PC-3 (cell line): ENCODE data around the gene LTBP1. TPM values are rescaled to one million over a fixed set of nuclear protein-coding genes. Genes with fewer than 3 reads are reported as not detected.
"Not testable (repeated sequence)": the region's sequence is repeated elsewhere in the genome, so short reads cannot be mapped to it uniquely, and the experiment has no call there.

ENCODE experiments used
- ATAC-seq: fragments of 200-7000 bp; cut with Tn5 transposase; 2 replicates; pipeline ENCODE4 v1.9.1; 2020; ENCODE audit warnings: mild to moderate bottlenecking, moderate library complexity
- BruUV-seq: library from RNA; stranded (reverse); fragments of 400-500 nt; replicated peaks from 2 replicates; lab custom pipeline; 2021; lab: Mats Ljungman, UMichigan
- CTCF ChIA-PET: fragments of 300-600 bp; sonication (Branson Sonifier 250); formaldehyde crosslinking; loops from one replicate; lab custom pipeline; 2022; ENCODE audit warnings: antibody characterized with exemption; lab: Charles Lee
- POLR2A ChIA-PET: fragments of 300-600 bp; sonication (Branson Sonifier 250); formaldehyde crosslinking; loops from one replicate; lab custom pipeline; 2022; ENCODE audit warnings: antibody characterized with exemption; ENCODE audit not compliant: unreplicated experiment; lab: Charles Lee
- DNase-seq: peaks from one replicate; pipeline ENCODE4 v3.0.0-alpha.2; 2015
- H2AFZ ChIP-seq: fragments of 300-600 bp; sonication (generic); 2 replicates; pipeline ENCODE4 v1.6.0; 2016; ENCODE audit warnings: antibody characterized with exemption, low read length
- H3F3A ChIP-seq: fragments of 300-600 bp; sonication (generic); one replicate; pipeline ENCODE4 v1.6.0; 2017; ENCODE audit warnings: antibody characterized with exemption, low read length, control low read depth, mild to moderate bottlenecking; ENCODE audit not compliant: unreplicated experiment
- H3K27ac ChIP-seq: fragments of 300-600 bp; sonication (generic); 2 replicates; pipeline ENCODE4 v1.5.1; 2016; ENCODE audit warnings: mild to moderate bottlenecking, low read length
- H3K27me3 ChIP-seq: fragments of 300-600 bp; sonication (generic); 2 replicates; pipeline ENCODE4 v1.6.1; 2016; ENCODE audit warnings: low read length, mixed read lengths
- H3K36me3 ChIP-seq: fragments of 300-600 bp; sonication (generic); 2 replicates; pipeline ENCODE4 v1.6.1; 2016; ENCODE audit warnings: low read depth, mixed run types, low read length, mixed read lengths
- H3K4me1 ChIP-seq: fragments of 300-600 bp; sonication (generic); 2 replicates; pipeline ENCODE4 v1.5.1; 2016; ENCODE audit warnings: low read length; ENCODE audit not compliant: insufficient read depth
- H3K4me2 ChIP-seq: fragments of 300-600 bp; sonication (generic); 2 replicates; pipeline ENCODE4 v1.6.0; 2016; ENCODE audit warnings: low read length
- H3K4me3 ChIP-seq: fragments of 300-600 bp; sonication (generic); 2 replicates; pipeline ENCODE4 v1.5.1; 2016; ENCODE audit warnings: mild to moderate bottlenecking, low read length, mixed read lengths
- H3K79me2 ChIP-seq: fragments of 300-600 bp; sonication (generic); 2 replicates; pipeline ENCODE4 v1.6.1; 2017; ENCODE audit warnings: low read length, mixed read lengths
- H3K9ac ChIP-seq: fragments of 300-600 bp; sonication (generic); 2 replicates; pipeline ENCODE4 v1.6.0; 2016; ENCODE audit warnings: mild to moderate bottlenecking, low read length
- H3K9me2 ChIP-seq: fragments of 300-600 bp; sonication (generic); replicated peaks from 2 replicates; pipeline ENCODE4 v1.6.1; 2016; ENCODE audit warnings: mixed run types, low read length, mixed read lengths
- H3K9me3 ChIP-seq: fragments of 300-600 bp; sonication (generic); 2 replicates; pipeline ENCODE4 v1.6.1; 2016; ENCODE audit warnings: low read length, mixed read lengths
- H4K20me1 ChIP-seq: fragments of 300-600 bp; sonication (generic); 2 replicates; pipeline ENCODE4 v1.6.1; 2016; ENCODE audit warnings: low read length, mixed read lengths
- EZH2 ChIP-seq: fragments of 300-600 bp; sonication (generic); IDR thresholded peaks from one replicate; pipeline ENCODE4 v1.6.1; 2017; ENCODE audit warnings: antibody characterized with exemption, mild to moderate bottlenecking, low read length; ENCODE audit not compliant: unreplicated experiment
- EZH2phosphoT487 ChIP-seq: fragments of 300-600 bp; sonication (generic); IDR thresholded peaks from 2 replicates; pipeline ENCODE4 v1.6.1; 2018; ENCODE audit warnings: mild to moderate bottlenecking, antibody characterized with exemption, low read length, borderline replicate concordance
- intact Hi-C: fragments of 100-400 bp; cut with micrococcal nuclease; formaldehyde crosslinking; loops from 2 replicates; pipeline ENCODE4 v1.9.0; 2023
- total RNA-seq: library from RNA; depleted of rRNA; stranded (reverse); fragments of >200 nt; gene quantifications from 2 replicates; pipeline ENCODE4 v1.2.3, GENCODE V29; 2014
- TF ChIP-seq, protein P1 (sequence below): fragments of 300-600 bp; sonication (generic); conservative IDR thresholded peaks from 2 replicates; pipeline ENCODE4 v1.5.1; 2017; ENCODE audit warnings: antibody characterized with exemption, low read depth, mild to moderate bottlenecking, low read length

The LTBP1 gene
- total RNA-seq, 1 experiment from 2014 or later, result 45.9 TPM

GRCh38 chr2:32921486-32921885 lies 25.3 kb upstream of the LTBP1 start:
- H4K20me1 ChIP-seq, H3K9me3 ChIP-seq, H3K36me3 ChIP-seq, H3K27me3 ChIP-seq, H3F3A ChIP-seq, ATAC-seq, H3K27ac ChIP-seq, BruUV-seq, H3K4me1 ChIP-seq, H2AFZ ChIP-seq, H3K4me3 ChIP-seq, CTCF ChIA-PET, H3K9ac ChIP-seq, H3K79me2 ChIP-seq, H3K9me2 ChIP-seq, intact Hi-C loops, H3K4me2 ChIP-seq, DNase-seq: not testable (repeated sequence)
- POLR2A ChIA-PET, result interaction anchor here (0.7 kb wide), 1 partner anchor 838 kb away, joined by 10 read pairs; no protein-coding TSS in a partner anchor

DNA sequence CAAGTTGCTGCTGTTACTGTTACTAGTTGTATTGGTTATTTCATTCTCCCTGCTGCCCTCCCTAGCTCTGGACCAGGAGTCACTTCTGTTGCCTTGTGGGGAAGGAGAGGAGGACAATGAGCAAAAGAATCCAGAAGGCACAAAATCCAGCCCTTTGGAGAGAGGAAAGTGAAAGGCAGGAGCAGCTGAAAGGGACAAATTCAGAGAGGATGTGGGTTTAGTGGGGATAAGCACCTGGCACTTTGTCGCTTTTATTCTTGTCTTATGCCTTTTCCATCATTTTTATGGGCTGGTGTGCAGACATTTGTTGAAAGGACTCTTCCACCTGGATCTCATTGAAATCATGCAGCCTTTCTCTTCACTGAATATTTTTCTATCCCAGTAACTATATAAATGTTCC lies 24.3 kb upstream of the LTBP1 start:
- Histone ChIP-seq H3K27me3 (no peaks in the 10 kb centered on the region), H3K4me1 (no peaks in the 10 kb centered on the region), H4K20me1 (no peaks in the 10 kb centered on the region), H3K9me2 (no peaks in the 10 kb centered on the region), H3K27ac (no peak overlapping the region), H3K4me3 (no peak overlapping the region), H3K9me3 (no peaks in the 10 kb centered on the region), H3K36me3 (no peaks in the 10 kb centered on the region), H3K79me2 (no peaks in the 10 kb centered on the region), H2AFZ (no peak overlapping the region), H3F3A (no peaks in the 10 kb centered on the region), H3K4me2 (no peak overlapping the region), H3K9ac (no peak overlapping the region)
- ATAC-seq (no peak), DNase-seq (no peak)
- ChIA-PET POLR2A (no interaction called here), CTCF (interaction anchor here (0.7 kb wide), 1 partner anchor 147 kb away, joined by 3 read pairs; no protein-coding TSS in a partner anchor)
- intact Hi-C loops, result no loop called here
- no TSS peak for BruUV-seq
- TF ChIP-seq EZH2phosphoT487, result no peak
- no peak for TF ChIP-seq EZH2
- TF ChIP-seq, protein P1, sequence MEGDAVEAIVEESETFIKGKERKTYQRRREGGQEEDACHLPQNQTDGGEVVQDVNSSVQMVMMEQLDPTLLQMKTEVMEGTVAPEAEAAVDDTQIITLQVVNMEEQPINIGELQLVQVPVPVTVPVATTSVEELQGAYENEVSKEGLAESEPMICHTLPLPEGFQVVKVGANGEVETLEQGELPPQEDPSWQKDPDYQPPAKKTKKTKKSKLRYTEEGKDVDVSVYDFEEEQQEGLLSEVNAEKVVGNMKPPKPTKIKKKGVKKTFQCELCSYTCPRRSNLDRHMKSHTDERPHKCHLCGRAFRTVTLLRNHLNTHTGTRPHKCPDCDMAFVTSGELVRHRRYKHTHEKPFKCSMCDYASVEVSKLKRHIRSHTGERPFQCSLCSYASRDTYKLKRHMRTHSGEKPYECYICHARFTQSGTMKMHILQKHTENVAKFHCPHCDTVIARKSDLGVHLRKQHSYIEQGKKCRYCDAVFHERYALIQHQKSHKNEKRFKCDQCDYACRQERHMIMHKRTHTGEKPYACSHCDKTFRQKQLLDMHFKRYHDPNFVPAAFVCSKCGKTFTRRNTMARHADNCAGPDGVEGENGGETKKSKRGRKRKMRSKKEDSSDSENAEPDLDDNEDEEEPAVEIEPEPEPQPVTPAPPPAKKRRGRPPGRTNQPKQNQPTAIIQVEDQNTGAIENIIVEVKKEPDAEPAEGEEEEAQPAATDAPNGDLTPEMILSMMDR, result no peak

DNA sequence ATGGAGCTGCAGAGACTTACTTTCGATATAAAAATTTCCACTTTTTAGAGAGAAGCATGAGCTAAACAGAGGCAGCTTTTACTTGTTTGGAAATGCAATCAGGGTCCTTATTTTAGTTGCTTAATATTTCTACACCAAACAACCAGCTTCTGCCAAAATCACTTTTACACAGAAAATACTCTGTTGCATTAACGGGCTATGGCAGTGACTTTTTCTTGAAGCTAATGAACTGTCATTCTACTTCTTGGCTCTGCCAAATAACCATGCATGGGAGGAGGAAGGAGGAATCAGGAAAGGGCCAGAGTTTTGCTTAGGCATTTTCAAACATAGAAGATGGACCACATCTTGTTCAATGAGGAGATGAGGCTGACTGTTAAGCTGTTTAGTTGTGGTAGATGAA lies 23.6 kb upstream of the LTBP1 start:
- intact Hi-C loops, result no loop called here

More for the DNA sequence above, 23.6 kb upstream of the LTBP1 start:
- no peaks in the 10 kb centered on the region for H3K4me1 ChIP-seq
- no peaks in the 10 kb centered on the region for H3K27me3 ChIP-seq
- no peaks in the 10 kb centered on the region for H4K20me1 ChIP-seq
- no peak for ATAC-seq
- no peaks in the 10 kb centered on the region for H3K79me2 ChIP-seq
- no TSS peak for BruUV-seq
- TF ChIP-seq EZH2phosphoT487 (no peak), EZH2 (no peak)
- TF ChIP-seq, protein P1, result no peak
- H3K4me2 ChIP-seq, result no peak overlapping the region; the same call in 1 of the 2 replicates
- no peaks in the 10 kb centered on the region for H3K36me3 ChIP-seq
- no peak for DNase-seq
- H3K4me3 ChIP-seq, result no peak overlapping the region
- no peaks in the 10 kb centered on the region for H3K9me3 ChIP-seq
- H3K27ac ChIP-seq, result no peak overlapping the region
- no peak overlapping the region for H3K9ac ChIP-seq
- ChIA-PET CTCF (interaction anchor here (0.7 kb wide), 1 partner anchor 148 kb away, joined by 3 read pairs; no protein-coding TSS in a partner anchor), POLR2A (no interaction called here)
- no peaks in the 10 kb centered on the region for H3F3A ChIP-seq
- no peak overlapping the region for H2AFZ ChIP-seq
- no peaks in the 10 kb centered on the region for H3K9me2 ChIP-seq
